PC-3 (cell line): ENCODE data around the gene VPS26C.

Source experiments
- EZH2 ChIP-seq: fragments of 300-600 bp; sonication (generic); IDR thresholded peaks from one replicate; pipeline ENCODE4 v1.6.1; 2017; ENCODE audit warnings: antibody characterized with exemption, mild to moderate bottlenecking, low read length; ENCODE audit not compliant: unreplicated experiment
- EZH2phosphoT487 ChIP-seq: fragments of 300-600 bp; sonication (generic); IDR thresholded peaks from 2 replicates; pipeline ENCODE4 v1.6.1; 2018; ENCODE audit warnings: mild to moderate bottlenecking, antibody characterized with exemption, low read length, borderline replicate concordance
- TF ChIP-seq, protein P1 (sequence below): fragments of 300-600 bp; sonication (generic); conservative IDR thresholded peaks from 2 replicates; pipeline ENCODE4 v1.5.1; 2017; ENCODE audit warnings: antibody characterized with exemption, low read depth, mild to moderate bottlenecking, low read length

GRCh38 chr21:37188825-37189224, 78.3 kb downstream of the VPS26C start:
- TF ChIP-seq EZH2 (no peak), EZH2phosphoT487 (no peak)
- TF ChIP-seq, protein P1, sequence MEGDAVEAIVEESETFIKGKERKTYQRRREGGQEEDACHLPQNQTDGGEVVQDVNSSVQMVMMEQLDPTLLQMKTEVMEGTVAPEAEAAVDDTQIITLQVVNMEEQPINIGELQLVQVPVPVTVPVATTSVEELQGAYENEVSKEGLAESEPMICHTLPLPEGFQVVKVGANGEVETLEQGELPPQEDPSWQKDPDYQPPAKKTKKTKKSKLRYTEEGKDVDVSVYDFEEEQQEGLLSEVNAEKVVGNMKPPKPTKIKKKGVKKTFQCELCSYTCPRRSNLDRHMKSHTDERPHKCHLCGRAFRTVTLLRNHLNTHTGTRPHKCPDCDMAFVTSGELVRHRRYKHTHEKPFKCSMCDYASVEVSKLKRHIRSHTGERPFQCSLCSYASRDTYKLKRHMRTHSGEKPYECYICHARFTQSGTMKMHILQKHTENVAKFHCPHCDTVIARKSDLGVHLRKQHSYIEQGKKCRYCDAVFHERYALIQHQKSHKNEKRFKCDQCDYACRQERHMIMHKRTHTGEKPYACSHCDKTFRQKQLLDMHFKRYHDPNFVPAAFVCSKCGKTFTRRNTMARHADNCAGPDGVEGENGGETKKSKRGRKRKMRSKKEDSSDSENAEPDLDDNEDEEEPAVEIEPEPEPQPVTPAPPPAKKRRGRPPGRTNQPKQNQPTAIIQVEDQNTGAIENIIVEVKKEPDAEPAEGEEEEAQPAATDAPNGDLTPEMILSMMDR = no peak
